Large intestine (tissue), 3 donors: ENCODE data around the gene KLF17. TPM values are rescaled to one million over a fixed set of nuclear protein-coding genes. Genes with fewer than 3 reads are reported as not detected.

Source experiments
- DNase-seq, 2 donors: peaks; one replicate each; pipeline versions ENCODE4 v3.0.0 to v3.0.0-alpha.2; 2013
- H3K27ac ChIP-seq: one replicate; pipeline ENCODE4 v1.5.1; 2013; ENCODE audit warnings: low read length
- H3K27me3 ChIP-seq: 2 replicates; pipeline ENCODE4 v1.6.1; 2013; ENCODE audit warnings: low read length; ENCODE audit not compliant: control insufficient read depth, insufficient read depth
- H3K36me3 ChIP-seq: 2 replicates; pipeline ENCODE4 v1.6.1; 2013; ENCODE audit warnings: low read length; ENCODE audit not compliant: control insufficient read depth, insufficient read depth
- H3K4me1 ChIP-seq: one replicate; pipeline ENCODE4 v1.6.1; 2013; ENCODE audit warnings: low read length; ENCODE audit not compliant: control insufficient read depth, insufficient read depth
- H3K4me3 ChIP-seq: one replicate; pipeline ENCODE4 v1.5.1; 2013; ENCODE audit warnings: low read length
- H3K9me3 ChIP-seq: one replicate; pipeline ENCODE4 v1.6.1; 2013; ENCODE audit warnings: mild to moderate bottlenecking, low read depth, low read length, moderate library complexity; ENCODE audit not compliant: control insufficient read depth
- WGBS: methylation state at CpG from one replicate; pipeline ENCODE4 v1.1.5; 2013; ENCODE audit warnings: low lambda C conversion rate; ENCODE audit not compliant: insufficient coverage; 5-methylcytosine and 5-hydroxymethylcytosine counted together
- polyA plus RNA-seq: library from polyadenylated mRNA; unstranded; fragments of 120-200 nt; gene quantifications from one replicate; pipeline ENCODE4 v1.2.1, GENCODE V29; 2013

Gene KLF17
- polyA plus RNA-seq, 1 donor: 0.04 TPM

GRCh38 chr1:44151808-44152207, 33.2 kb downstream of the KLF17 start:
- Histone ChIP-seq H3K4me3 (no peak overlapping the region), H3K27ac (no peak overlapping the region), H3K9me3 (no peaks in the 10 kb centered on the region), H3K36me3 (no peaks in the 10 kb centered on the region), H3K27me3 (peaks cover 5% of the 10 kb centered on the region), H3K4me1 (no peaks in the 10 kb centered on the region)
- DNase-seq: no peak
- WGBS: 67% methylated on average over 1 of the region's 1 CpG

DNA sequence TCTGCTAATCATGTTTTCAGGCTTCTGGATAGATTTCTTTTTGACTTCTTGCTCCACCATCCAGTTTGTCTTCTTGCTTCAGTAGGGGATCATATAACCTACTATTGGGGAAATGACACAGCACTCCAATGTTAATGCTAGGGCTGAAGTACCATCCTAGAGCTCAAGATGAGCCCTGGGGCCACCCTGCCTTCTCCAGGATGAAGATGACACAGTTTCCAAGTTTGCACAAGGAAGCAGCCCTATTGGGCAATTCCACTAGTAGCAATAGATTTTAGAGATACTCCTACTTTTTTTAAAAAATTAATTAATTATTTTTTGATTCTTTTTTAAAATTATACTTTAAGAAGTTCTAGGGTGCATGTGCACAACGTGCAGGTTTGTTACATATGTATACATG, 34.1 kb downstream of the KLF17 start:
- WGBS: no CpG with 5 or more reads among the region's 1 CpG
- Histone ChIP-seq H3K9me3 (no peaks in the 10 kb centered on the region), H3K27ac (no peak overlapping the region)

GRCh38 chr1:44154049-44154448, 35.4 kb downstream of the KLF17 start:
- Histone ChIP-seq H3K4me3 (no peak overlapping the region), H3K4me1 (no peaks in the 10 kb centered on the region), H3K27me3 (peaks cover 5% of the 10 kb centered on the region), H3K36me3 (no peaks in the 10 kb centered on the region), H3K9me3 (no peaks in the 10 kb centered on the region), H3K27ac (no peak overlapping the region)
- WGBS: 89% methylated on average over 1 of the region's 3 CpGs
- DNase-seq: no peak

More for the DNA sequence above, 34.1 kb downstream of the KLF17 start:
- Histone ChIP-seq H3K4me3 (no peak overlapping the region), H3K27me3 (peaks cover 5% of the 10 kb centered on the region), H3K36me3 (no peaks in the 10 kb centered on the region), H3K4me1 (no peaks in the 10 kb centered on the region)
- DNase-seq: no peak

GRCh38 chr1:44157903-44158302, 39.3 kb downstream of the KLF17 start:
- Histone ChIP-seq H3K36me3 (no peaks in the 10 kb centered on the region), H3K4me1 (no peaks in the 10 kb centered on the region), H3K4me3 (no peak overlapping the region), H3K9me3 (no peaks in the 10 kb centered on the region), H3K27ac (no peak overlapping the region), H3K27me3 (no peaks in the 10 kb centered on the region)
- no peak for DNase-seq
- no CpG with 5 or more reads among the region's 1 CpG for WGBS

- H3K36me3 ChIP-seq: no peaks in the 10 kb centered on the region
- no peaks in the 10 kb centered on the region for H3K27me3 ChIP-seq
- no peaks in the 10 kb centered on the region for H3K9me3 ChIP-seq
- no peak overlapping the region for H3K27ac ChIP-seq
- no peak for DNase-seq
- H3K4me1 ChIP-seq: no peaks in the 10 kb centered on the region
- no peak overlapping the region for H3K4me3 ChIP-seq
Measured at GRCh38 chr1:44158871-44159270, 40.2 kb downstream of the KLF17 start.

DNA sequence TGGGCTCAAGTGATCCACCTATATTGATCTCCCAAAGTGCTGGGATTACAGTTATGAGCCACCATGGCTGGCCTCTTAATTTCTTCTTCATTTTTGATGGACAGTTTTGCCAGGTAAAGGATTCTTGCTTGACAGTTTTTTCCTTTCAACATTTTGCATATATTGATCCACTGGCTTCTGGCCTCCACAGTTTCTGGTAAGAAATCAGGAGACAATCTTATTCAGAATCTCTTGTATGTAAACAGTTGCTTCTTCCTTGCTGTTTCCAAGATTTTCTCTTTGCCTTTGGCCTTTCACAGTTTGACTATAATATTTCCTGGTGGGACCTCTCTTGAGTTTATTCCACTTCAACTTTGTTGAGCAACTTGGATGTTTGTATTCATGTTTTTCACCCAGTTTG, 42.9 kb downstream of the KLF17 start:
- H3K27ac ChIP-seq: no peak overlapping the region
- H3K9me3 ChIP-seq: no peaks in the 10 kb centered on the region
- no peaks in the 10 kb centered on the region for H3K36me3 ChIP-seq
- H3K27me3 ChIP-seq: no peaks in the 10 kb centered on the region
- no peak for DNase-seq
- no peak overlapping the region for H3K4me3 ChIP-seq
- H3K4me1 ChIP-seq: no peaks in the 10 kb centered on the region

DNA sequence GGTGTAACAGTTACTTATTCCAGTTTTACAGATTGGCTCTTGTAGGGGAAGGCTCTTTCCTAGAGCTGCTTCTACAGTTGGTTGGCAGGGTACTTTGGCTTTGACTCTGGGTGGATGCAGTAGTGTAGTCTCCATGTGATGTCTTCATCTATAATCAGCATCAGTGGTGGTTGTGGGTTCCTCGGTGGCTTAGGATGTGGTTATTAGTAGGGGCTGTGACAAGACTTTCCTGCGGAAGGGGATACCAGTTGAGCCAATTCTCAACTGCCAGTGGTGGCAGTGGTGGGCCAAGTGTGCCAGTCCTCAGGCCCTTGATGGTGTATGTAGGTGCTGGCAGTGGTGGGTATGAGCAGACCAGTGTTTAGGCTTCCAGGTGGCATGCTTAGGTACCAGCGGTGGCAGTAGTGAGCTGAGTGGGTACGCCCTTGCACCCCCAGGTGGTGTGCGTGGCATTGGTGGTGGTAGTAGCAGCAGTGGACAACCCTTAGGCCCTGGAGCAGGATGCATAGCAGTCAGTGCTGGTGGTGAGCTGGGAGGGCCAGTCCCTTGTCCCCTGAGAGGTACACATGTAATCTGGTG, 50.0 kb downstream of the KLF17 start:
- H3K4me1 ChIP-seq: no peaks in the 10 kb centered on the region
- no peak overlapping the region for H3K4me3 ChIP-seq
- H3K36me3 ChIP-seq: no peaks in the 10 kb centered on the region
- H3K27ac ChIP-seq: no peak overlapping the region
- no peak for DNase-seq
- no CpG with 5 or more reads among the region's 5 CpGs for WGBS
- peaks cover 2% of the 10 kb centered on the region for H3K27me3 ChIP-seq
- peaks cover 5% of the 10 kb centered on the region for H3K9me3 ChIP-seq

DNA sequence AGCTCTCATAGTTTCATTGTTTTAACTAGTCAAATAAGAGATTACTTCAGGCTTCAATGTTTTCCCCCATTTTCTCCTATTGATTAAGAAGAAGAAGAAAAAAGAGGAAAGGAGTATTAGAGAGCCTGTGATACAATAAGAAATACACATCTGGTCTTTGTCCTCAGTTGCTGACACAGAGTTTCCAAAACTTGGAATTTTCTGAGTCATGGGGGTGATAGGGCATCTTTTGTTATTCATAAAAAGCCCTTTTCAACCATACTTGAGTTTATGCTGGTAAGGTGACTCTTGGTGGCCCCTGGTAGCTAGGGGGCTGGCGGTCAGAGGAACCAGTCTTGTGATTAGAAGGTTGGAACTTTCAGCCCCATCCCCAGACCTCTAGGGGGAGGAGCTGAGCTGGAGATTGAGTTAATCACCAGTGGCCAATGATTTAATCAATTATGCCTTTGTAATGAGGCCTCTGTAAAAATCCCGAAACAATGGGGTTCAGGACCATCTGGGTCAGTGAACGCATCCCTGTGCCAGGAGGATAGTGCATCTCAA, 51.7 kb downstream of the KLF17 start:
- peaks cover 2% of the 10 kb centered on the region for H3K27me3 ChIP-seq
- no peak for DNase-seq
- no peak overlapping the region for H3K4me3 ChIP-seq
- no peaks in the 10 kb centered on the region for H3K4me1 ChIP-seq
- H3K9me3 ChIP-seq: peaks cover 5% of the 10 kb centered on the region
- WGBS: no CpG with 5 or more reads among the region's 3 CpGs
- H3K27ac ChIP-seq: no peak overlapping the region
- H3K36me3 ChIP-seq: no peaks in the 10 kb centered on the region

- H3K36me3 ChIP-seq: no peaks in the 10 kb centered on the region
- no peak for DNase-seq
- WGBS: no CpG with 5 or more reads among the region's 1 CpG
- no peaks in the 10 kb centered on the region for H3K9me3 ChIP-seq
- no peaks in the 10 kb centered on the region for H3K27me3 ChIP-seq
- H3K4me3 ChIP-seq: no peak overlapping the region
- H3K27ac ChIP-seq: no peak overlapping the region
- H3K4me1 ChIP-seq: no peaks in the 10 kb centered on the region
Measured at GRCh38 chr1:44174630-44175029, 56.0 kb downstream of the KLF17 start.
